T-helper 1 cell (primary cell): Measurements from ENCODE around the gene C20orf204.
A peak's percentile ranks its signal among the peaks of the same experiment; 100 is the strongest.

Experiments used
- DNase-seq, 5 donors: peaks; one replicate each; pipeline ENCODE4 v3.0.0-alpha.2; 2012 to 2020

Gene C20orf204

GRCh38 chr20:64042054-64042781 lies 6.2 kb downstream of the C20orf204 start:
- no peak for DNase-seq

DNA sequence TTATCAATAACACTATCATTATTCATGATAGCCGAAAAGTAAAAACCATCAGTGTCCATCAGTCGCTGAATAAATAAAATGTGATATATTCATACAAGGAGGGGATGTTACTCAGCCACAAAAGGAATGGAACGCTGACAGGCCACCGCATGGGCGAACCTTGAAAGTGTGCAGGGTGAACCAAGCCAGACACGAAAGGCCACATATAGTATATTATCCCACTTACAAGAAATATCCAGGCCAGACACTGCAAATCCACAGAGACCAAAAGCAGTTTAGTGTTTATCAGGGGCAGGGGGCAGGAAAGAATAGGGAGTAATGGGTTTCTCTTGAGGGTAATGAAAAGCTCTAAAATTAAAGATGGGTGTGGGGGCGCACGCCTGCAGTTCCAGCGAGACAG lies 7.8 kb downstream of the C20orf204 start:
- no peak for DNase-seq

DNA sequence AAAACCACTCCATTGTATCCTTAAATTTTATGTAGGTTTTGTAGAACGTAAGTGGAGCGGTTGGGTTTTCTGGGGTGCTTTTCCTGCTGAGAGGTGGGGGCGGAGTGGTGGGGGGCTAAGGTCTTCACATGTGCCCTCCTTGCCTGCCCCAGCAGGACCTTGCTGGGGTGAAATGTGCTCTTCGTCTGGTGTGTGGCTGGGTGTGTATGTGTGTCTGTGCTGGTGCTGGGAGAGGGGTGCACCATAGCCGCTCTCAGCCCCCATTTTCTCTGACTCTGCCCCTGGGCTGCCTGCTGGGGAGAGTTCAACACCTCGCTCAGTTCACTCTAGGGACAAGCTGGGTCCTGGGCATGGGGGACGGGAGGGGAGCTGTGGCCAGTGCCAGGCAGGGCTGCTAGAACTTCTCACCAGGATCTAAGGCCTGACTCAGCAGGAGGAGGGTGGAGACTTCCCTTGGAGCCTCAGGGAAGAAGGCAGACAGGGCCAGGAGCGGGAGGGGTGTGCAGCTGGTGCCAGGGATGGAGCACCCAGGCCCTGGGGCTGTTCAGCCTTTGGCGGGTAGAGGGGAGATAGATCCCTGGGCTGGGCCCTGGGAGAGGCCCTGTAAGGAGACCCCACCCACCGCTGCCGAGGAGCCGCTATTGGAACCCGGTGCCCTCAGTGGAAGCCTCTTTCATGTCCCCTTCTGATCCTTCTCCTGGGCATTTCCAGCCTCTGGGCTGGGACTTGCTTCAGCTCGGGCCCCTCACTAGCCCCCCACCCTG lies 8.7 kb downstream of the C20orf204 start:
- DNase-seq = no peak

DNA sequence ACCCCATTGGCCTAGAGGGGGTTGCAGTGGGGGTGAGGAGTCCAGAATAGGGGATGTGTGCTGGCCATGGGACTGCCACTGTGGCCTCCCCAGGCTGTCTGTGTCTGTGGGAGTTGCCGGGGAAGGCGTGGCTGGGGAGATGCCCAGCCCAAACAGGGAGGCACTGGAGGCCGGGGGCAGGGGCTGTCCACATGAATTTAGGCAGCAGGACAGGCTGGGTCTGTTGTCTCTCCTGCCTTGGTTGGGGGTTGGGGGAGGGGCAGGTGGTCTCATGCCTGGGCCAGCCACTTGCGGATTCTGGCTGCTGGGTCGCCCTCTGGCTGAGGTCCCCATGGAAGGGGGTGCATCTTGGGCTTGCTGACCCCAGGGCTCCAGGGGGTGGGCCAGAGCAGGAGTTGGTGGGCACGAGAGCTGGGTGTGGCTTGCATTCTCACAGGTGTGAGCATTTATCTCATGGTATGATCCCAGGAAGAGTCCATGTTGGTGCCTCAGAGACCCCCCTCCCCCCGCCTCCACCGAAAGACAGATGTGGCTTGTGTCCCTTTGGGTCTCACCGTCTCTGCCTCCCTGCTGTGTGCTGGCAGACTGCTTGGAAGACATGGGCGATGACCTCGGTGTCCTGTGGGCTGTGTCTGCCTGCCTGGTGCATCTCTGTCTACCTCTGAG lies 9.5 kb downstream of the C20orf204 start:
- no peak for DNase-seq

- DNase-seq = no peak
Measured at GRCh38 chr20:64047046-64047389, 11.0 kb downstream of the C20orf204 start.

DNA sequence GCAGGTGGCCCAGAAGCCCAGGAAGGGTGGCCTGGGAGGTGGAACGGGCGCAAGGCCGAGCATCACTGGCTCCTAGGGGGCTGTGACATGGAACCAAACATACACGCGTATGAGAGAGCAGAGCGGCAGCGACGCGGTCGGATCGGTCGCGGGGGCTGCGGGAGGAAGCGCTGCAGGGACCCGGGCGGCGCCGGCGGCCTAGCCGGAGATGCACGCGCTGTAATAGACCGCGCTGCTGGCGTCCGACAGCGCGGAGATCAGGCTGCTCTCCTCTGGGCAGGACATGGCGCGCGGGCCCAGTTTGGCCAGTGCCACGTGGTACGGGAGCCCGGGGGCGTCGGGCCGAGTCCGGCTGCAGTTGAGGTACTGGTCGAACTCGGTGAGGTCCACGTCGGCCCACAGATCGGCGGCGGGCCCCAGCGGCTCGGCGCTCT lies 12.0 kb downstream of the C20orf204 start:
- no peak for DNase-seq

DNA sequence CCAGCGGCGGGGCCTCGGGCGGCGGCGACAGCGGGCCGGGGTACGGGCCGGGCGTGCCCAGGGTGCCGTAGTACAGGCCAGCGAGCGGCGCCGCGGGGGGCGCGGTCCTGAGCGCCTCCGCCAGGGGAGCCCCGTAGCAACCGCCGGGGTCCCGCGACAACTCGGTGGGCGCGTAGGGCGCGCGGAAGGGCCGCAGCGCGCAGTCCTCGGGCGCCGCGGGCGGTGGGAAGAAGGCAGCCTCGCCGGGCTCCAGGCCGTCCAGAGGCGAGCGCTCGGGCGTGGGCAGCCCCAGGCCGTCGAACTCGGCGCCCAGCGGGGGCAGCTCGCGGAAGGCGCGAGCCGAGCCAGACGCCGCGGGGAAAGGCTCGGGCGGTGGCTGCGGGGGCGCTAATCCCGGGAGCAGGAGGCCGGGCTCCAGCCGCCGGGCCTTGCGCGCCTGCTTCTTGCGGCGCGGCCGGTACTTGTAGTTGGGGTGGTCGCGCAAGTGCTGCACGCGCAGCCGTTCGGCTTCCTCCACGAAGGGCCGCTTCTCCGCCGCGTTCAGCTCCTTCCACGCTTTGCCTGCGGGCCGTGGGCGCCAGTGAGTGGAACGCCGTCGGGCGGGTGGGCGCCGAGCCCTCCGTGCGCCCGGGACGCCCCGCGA lies 12.5 kb downstream of the C20orf204 start:
- no peak for DNase-seq

DNA sequence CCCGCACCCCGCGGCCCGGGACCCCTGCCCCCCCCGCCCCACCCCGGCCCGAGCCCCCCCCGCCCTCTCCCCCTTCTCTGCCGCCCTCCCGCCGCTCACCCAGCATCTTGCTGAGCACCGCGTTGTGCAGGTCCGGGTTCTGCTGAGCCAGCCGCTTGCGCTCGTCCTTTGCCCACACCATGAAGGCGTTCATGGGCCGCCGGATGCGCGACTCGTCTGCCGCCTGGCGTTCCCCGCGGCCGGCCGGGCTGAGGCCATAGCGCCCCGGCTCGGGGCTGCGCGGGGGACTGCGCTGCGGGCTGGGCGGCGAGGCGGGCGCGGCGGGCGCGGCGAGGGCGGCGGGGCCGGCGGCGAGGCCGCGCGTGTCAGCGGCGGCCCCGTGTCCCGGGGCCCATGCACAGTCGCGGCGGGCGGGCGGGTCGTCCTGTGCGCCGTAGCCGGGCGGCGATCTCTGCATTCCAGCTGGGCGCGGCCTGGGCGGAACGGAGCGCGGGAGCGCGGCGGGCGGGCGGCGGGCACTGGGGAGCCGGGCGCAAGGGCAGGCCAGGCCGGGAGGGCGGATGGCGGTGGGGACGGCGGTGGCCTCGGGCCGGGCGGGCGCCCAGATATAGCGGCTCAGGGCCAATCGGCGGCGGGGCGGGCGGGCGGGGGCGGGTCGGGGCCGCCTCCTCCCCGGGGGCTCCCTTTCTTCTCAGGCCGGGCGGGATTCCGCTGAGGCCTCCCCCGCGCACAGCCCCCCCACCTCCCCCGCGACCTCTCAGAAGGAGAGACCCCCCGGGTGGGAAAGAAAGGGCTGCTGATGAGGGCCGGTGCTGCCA lies 13.3 kb downstream of the C20orf204 start, which contains the start of gene SOX18:
SOX18 (minus strand) TSS at position 580 of the 818 bp plus-strand sequence; CDS start at position 457, 123 bp downstream.
- peak in 1 of 5 donors; percentile 41 for DNase-seq

- no peak for DNase-seq
Measured at GRCh38 chr20:64049878-64050260, 13.9 kb downstream of the C20orf204 start.

GRCh38 chr20:64050261-64051032 lies 14.5 kb downstream of the C20orf204 start:
- DNase-seq = no peak

GRCh38 chr20:64051033-64051452 lies 15.1 kb downstream of the C20orf204 start:
- no peak for DNase-seq

- DNase-seq = no peak
Measured at GRCh38 chr20:64051561-64052325, 15.8 kb downstream of the C20orf204 start.

DNA sequence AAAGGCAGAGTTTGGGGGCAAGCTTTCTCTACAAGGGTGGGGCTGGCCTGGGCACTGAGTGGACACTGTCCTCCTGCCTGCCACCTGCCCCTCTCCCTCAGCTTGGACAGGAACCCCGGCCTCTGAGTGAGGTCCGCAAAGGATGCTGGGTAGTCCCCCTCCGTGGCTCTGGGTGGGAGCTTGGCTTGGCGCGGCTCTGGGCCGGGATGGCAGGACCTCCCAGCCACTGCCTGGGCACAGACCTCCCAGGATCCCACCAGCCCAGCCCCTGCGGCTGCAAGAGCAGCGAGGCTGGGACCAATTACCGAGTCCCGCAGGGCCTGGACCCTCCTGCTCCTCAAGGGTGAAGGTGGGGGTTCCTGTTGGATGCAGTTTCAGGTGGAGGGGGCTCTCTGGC lies 16.3 kb downstream of the C20orf204 start:
- no peak for DNase-seq

DNA sequence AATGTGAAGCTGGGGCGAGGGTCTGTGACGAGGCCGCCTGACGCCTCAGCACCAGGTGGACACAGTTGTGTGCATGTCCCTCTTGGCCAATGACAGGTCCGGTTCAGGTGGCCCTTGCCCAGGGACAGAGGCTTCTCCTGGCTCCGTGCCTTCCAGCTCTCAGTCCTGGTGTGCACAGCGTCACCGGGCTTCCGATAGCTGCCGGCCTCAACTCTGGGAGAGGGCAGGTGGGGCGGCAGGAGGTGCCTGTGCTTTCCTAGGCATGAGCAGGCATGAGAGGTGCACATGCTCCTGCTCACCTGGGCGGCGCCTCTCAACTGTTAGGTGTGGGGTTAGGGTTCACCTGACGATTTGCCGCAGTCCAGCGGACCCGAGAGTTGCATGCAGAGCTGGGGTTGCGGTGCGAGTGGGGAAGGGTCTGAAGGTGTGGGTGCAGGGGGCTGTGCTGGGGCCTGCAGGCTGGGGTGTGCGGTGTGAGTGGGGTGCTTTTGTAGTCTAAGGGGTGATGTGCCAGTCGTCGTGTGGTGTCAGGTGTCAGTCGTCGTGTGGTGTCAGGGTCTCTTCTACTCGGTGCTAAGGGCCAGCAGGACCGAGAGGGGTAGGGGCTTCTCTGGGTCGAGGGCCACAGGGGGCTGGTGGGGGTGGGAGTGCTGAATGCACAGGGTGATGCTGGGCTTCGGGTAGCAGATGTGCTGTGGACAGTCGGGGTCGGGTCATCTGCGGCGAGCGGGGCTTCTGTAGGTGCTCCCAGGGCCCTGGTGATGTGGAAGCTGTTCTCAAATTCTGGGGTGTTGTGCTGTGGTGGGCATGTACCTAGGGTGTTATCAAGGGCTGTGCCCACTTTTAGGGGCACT lies 17.2 kb downstream of the C20orf204 start:
- DNase-seq = no peak

DNA sequence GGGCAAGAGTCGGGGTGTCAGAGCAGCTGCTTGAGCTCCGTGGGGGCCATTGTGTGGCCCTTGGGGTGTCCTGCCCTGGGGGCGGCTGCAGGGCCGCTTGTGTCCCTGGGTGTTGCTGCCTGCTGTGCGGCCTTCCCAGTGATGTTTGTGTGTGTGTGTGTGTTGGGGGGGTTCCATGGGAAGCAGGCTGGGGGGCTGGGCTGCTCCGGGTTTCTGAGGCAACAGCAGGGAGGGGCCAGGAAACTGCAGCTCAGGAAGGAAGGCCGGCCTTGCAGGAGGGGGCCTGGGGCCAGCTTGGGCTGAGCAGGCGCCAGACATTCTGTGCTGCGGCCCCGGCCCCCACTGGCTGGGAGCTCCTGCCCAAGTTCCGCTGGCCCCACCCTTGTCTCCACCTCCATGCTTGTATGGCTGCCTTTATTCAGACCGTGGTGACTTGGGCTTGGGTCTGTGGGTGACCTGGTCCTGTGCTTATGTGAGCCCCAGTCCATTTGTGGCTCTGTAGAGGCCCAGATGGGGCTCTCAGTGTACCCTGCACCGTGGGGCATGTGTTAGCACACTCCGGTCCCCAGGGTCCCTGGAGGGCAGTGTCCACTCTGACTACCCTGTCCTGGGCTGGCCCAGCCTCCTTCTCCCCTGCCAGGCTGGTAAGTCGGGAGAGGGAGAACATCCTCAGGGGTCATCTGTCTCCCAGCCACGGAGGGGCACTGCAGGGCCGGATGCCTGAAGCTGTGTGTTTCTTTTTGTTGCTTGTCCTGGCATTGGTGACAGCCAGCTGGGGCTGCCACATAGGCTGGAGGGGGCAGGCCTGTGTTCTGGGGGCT lies 18.1 kb downstream of the C20orf204 start:
- DNase-seq = no peak

DNA sequence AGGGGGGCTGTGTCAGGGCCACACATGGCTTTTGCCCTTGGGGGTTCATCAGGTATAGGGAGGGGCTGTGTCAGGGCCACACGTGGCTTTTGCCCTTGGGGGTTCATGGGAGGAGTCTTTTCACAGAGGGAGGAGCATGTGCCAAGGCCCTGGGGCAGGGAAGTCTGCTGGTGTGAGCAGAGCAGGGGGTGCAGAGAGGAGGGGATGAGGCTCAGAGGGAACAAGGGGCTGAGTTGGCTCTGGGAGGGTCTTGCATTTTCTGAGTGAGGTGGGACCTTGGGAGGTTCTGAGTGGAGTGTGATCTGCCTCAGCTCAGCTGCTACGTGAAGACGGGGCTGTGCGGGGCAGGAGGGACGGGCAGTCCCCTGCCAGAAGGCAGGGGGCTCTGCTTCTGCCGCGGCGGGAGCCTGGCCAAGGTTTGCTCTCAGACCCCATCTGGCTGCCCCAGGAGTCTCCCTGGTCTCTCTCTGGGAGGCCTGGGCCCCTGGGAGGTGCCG lies 19.5 kb downstream of the C20orf204 start:
- DNase-seq = no peak

DNA sequence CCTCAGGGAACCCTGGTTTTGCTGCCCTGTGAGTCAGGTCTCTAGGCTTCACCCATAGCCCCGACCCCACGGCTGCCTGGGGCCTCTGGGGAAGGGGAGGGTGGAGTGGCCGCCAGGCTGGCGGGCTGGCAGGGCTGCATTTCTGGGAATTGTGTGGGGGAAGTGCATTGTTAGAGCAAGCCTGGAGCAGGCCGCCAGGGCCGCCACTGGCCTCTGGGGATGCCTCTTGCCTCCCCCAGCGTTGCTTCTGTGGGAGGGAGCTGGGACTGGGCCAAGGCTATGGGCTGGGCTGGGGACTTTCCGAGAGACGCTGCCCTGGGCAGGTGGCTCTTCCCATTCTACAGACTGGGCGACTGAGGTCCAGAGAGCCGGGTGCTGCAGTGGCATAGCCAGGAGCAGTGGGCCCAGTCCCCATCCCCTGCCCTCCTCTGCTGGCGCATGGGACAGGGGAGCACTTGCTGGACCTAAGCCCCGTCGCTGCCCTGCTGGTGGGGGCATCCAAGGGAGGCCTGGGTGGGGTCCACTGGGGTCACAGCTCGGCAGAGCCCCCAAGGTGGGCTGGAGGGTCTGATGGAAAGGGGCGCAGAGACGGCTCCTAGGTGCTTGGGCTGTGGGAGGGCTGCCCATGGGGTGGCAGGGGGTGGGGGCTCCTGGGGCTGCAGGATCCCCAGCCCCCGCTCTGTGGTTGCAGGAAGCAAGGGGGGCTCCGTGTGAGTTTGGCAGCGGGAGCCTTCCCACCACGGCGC lies 20.1 kb downstream of the C20orf204 start:
- DNase-seq = no peak

DNA sequence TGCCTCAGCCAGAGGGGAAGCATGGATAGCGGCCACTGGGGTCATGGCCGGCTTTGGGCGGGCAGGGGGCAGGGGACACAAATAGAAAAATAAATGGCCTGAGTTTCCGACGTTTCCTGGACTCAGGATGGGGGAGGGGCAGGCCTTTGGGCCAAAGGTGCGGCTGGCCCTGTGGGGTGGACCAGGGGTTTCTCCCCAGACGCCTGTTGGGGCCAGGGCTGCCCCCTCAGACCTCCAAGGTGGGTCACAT lies 20.6 kb downstream of the C20orf204 start:
- DNase-seq = no peak
